ENCODE results near the gene LINC00305. TPM values are rescaled to one million over a fixed set of nuclear protein-coding genes. Genes with fewer than 3 reads are reported as not detected.

The LINC00305 gene
- total RNA-seq, 2 donors from 2014 or later, result not detected

- Histone ChIP-seq H3K4me3 (no peak overlapping the region), H3K27ac (no peak overlapping the region), H3K27me3 (no peaks in the 10 kb centered on the region), H3K9me3 (no peaks in the 10 kb centered on the region), H3K4me1 (no peaks in the 10 kb centered on the region), H3K36me3 (no peaks in the 10 kb centered on the region)
- no peak for DNase-seq (ENCODE audit: low spot score)
- TF ChIP-seq CTCF (IDR thresholded peaks at IDR 0.05), result peak in 1 of 2 donors; percentile 28
Observed at GRCh38 chr18:64097497-64097896, 51.4 kb downstream of the LINC00305 start.

- H3K27ac ChIP-seq, result no peak overlapping the region
- no peak overlapping the region for H3K4me3 ChIP-seq
- H3K27me3 ChIP-seq, result no peaks in the 10 kb centered on the region
- H3K36me3 ChIP-seq, result no peaks in the 10 kb centered on the region
- H3K4me1 ChIP-seq, result no peaks in the 10 kb centered on the region
- H3K9me3 ChIP-seq, result no peaks in the 10 kb centered on the region
- no peak for DNase-seq (ENCODE audit: low spot score)
- no peak for TF ChIP-seq CTCF (IDR thresholded peaks at IDR 0.05)
Observed at GRCh38 chr18:64095056-64095455, 53.8 kb downstream of the LINC00305 start.

- Histone ChIP-seq H3K27ac (no peak overlapping the region), H3K4me3 (no peak overlapping the region), H3K36me3 (no peaks in the 10 kb centered on the region), H3K9me3 (no peaks in the 10 kb centered on the region), H3K27me3 (no peaks in the 10 kb centered on the region), H3K4me1 (no peaks in the 10 kb centered on the region)
- no peak for TF ChIP-seq CTCF (IDR thresholded peaks at IDR 0.05)
- no peak for DNase-seq (ENCODE audit: low spot score)
Observed at GRCh38 chr18:64094210-64094609, 54.7 kb downstream of the LINC00305 start.

GRCh38 chr18:64091526-64091925 is 57.4 kb downstream of the LINC00305 start:
- no peak for TF ChIP-seq CTCF (IDR thresholded peaks at IDR 0.05)
- DNase-seq (ENCODE audit: low spot score), result no peak

GRCh38 chr18:64090876-64091275 is 58.0 kb downstream of the LINC00305 start:
- no peaks in the 10 kb centered on the region for H3K36me3 ChIP-seq
- H3K27ac ChIP-seq, result no peak overlapping the region
- no peaks in the 10 kb centered on the region for H3K27me3 ChIP-seq
- H3K4me3 ChIP-seq, result no peak overlapping the region
- DNase-seq (ENCODE audit: low spot score), result no peak
- H3K9me3 ChIP-seq, result no peaks in the 10 kb centered on the region
- H3K4me1 ChIP-seq, result no peaks in the 10 kb centered on the region
- TF ChIP-seq CTCF (IDR thresholded peaks at IDR 0.05), result no peak

More at GRCh38 chr18:64091526-64091925, 57.4 kb downstream of the LINC00305 start:
- no peak overlapping the region for H3K4me3 ChIP-seq
- no peaks in the 10 kb centered on the region for H3K9me3 ChIP-seq
- no peak overlapping the region for H3K27ac ChIP-seq
- H3K27me3 ChIP-seq, result no peaks in the 10 kb centered on the region
- H3K36me3 ChIP-seq, result no peaks in the 10 kb centered on the region
- no peaks in the 10 kb centered on the region for H3K4me1 ChIP-seq

GRCh38 chr18:64083916-64084315 is 65.0 kb downstream of the LINC00305 start:
- H3K36me3 ChIP-seq, result no peaks in the 10 kb centered on the region
- no peak overlapping the region for H3K4me3 ChIP-seq
- H3K27ac ChIP-seq, result no peak overlapping the region
- no peak for DNase-seq (ENCODE audit: low spot score)
- TF ChIP-seq CTCF (IDR thresholded peaks at IDR 0.05), result no peak
- no peaks in the 10 kb centered on the region for H3K4me1 ChIP-seq
- no peaks in the 10 kb centered on the region for H3K9me3 ChIP-seq
- no peaks in the 10 kb centered on the region for H3K27me3 ChIP-seq

Data from right atrium auricular region (tissue), 2 donors.